ENCODE measurements around the gene RAPGEF2. TPM values are rescaled to one million over a fixed set of nuclear protein-coding genes. Genes with fewer than 3 reads are reported as not detected.

Gene RAPGEF2
- total and polyA plus RNA-seq, 10 of the 15 experiments (the other 5 are each of a cell fraction or from before 2014, with no cell fraction given): 0.31 to 24.0 (median 2.9) TPM

- TF ChIP-seq KAT2A (conservative IDR thresholded peaks at IDR 0.05; ENCODE audit: control insufficient read depth, low read depth, low read length) (no peak), HDAC6 (IDR thresholded peaks at IDR 0.05; ENCODE audit: unreplicated experiment) (no peak), MAX (IDR thresholded peaks at IDR 0.05; ENCODE audit: low read depth, low read length) (no peak), TCF12 (IDR thresholded peaks at IDR 0.05; ENCODE audit: low read depth, low read length) (no peak), BHLHE40 (IDR thresholded peaks at IDR 0.05; ENCODE audit: borderline replicate concordance in 1 of 2, low read depth in 2 of 2, low read length in 1 of 2) (no peak), ZNF592 (IDR thresholded peaks at IDR 0.05) (no peak), EP300 (IDR thresholded peaks at IDR 0.05; ENCODE audit: borderline replicate concordance in 1 of 2, control insufficient read depth in 1 of 2, low read depth in 2 of 2, low read length in 2 of 2) (no peak), CBX3 (IDR thresholded peaks at IDR 0.05; ENCODE audit: borderline replicate concordance, low read depth) (no peak)
Observed at GRCh38 chr4:159071178-159071968, 31.5 kb upstream of the RAPGEF2 start (continued).
